ENCODE results near the gene WDR82. TPM values are rescaled to one million over a fixed set of nuclear protein-coding genes. Genes with fewer than 3 reads are reported as not detected.
A peak's percentile ranks its signal among the peaks of the same experiment; 100 is the strongest.

Gene WDR82
- total RNA-seq, 4 donors from 2014 or later: 66.4 to 76.4 (median 72.2) TPM

GRCh38 chr3:52242039-52242438, 36.4 kb downstream of the WDR82 start:
- DNase-seq: no peak
- Histone ChIP-seq H3K27ac (no peak overlapping the region), H3K4me3 (replicated peaks in 1 of 3) (no peak overlapping the region), H3K36me3 (no peaks in the 10 kb centered on the region), H3K4me1 (peaks cover 25 to 47% of the 10 kb centered on the region in 2 donors), H3K27me3 (no peaks in the 10 kb centered on the region), H3K9me3 (no peaks in the 10 kb centered on the region)
- TF ChIP-seq POLR2A (IDR thresholded peaks at IDR 0.05): no peak
- TF ChIP-seq CTCF (IDR thresholded peaks at IDR 0.05): no peak
- WGBS, 2 donors: 83 to 100% methylated on average over 1 of the region's 1 CpG
- intact Hi-C loops (cut with DNase I): no loop called here

GRCh38 chr3:52240886-52241370, 37.5 kb downstream of the WDR82 start:
- TF ChIP-seq CTCF (IDR thresholded peaks at IDR 0.05) (no peak), POLR2A (IDR thresholded peaks at IDR 0.05) (no peak)
- no peaks in the 10 kb centered on the region for H3K9me3 ChIP-seq
- 89 to 91% methylated on average over 4 of the region's 4 CpGs for WGBS, 2 donors
- H3K4me1 ChIP-seq: peaks cover 24 to 49% of the 10 kb centered on the region in 2 donors
- no peaks in the 10 kb centered on the region for H3K27me3 ChIP-seq
- H3K4me3 ChIP-seq (replicated peaks in 1 of 3): no peak overlapping the region
- peak overlapping the region in 1 of 3 donors; percentile 72 for H3K27ac ChIP-seq
- intact Hi-C loops (cut with DNase I): no loop called here
- no peaks in the 10 kb centered on the region for H3K36me3 ChIP-seq
- no peak for DNase-seq

- intact Hi-C loops (cut with DNase I): no loop called here
- Histone ChIP-seq H3K27me3 (no peaks in the 10 kb centered on the region), H3K27ac (peak overlapping the region in 2 of 3 donors; percentile 72 to 84), H3K4me1 (peaks cover 24 to 48% of the 10 kb centered on the region in 2 donors), H3K4me3 (replicated peaks in 1 of 3) (no peak overlapping the region), H3K36me3 (no peaks in the 10 kb centered on the region), H3K9me3 (no peaks in the 10 kb centered on the region)
- DNase-seq: peak in 1 of 2 donors; percentile 42
- TF ChIP-seq CTCF (IDR thresholded peaks at IDR 0.05) (no peak), POLR2A (IDR thresholded peaks at IDR 0.05) (no peak)
- WGBS, 2 donors: 94 to 100% methylated on average over 1 of the region's 1 CpG
Measured at GRCh38 chr3:52240059-52240885, 38.2 kb downstream of the WDR82 start.

- Histone ChIP-seq H3K27ac (peak within 1 kb of the TSS; percentile 72 to 90 (median 84)), H3K9me3 (no peaks in the 10 kb centered on the region), H3K36me3 (no peaks in the 10 kb centered on the region), H3K4me1 (peaks cover 24 to 37% of the 10 kb centered on the region in 2 donors), H3K4me3 (replicated peaks in 1 of 3) (peak within 1 kb of the TSS; percentile 86 to 97 (median 93)), H3K27me3 (no peaks in the 10 kb centered on the region)
- WGBS, 2 donors: 1% methylated on average over 15 to 24 of the region's 92 CpGs
- TF ChIP-seq POLR2A (IDR thresholded peaks at IDR 0.05) (peak in 1 of 2 donors; percentile 83), CTCF (IDR thresholded peaks at IDR 0.05) (peak in 5 of 6 experiments; percentile 9 to 45 (median 35))
- DNase-seq: peak; percentile 68 to 72
- intact Hi-C loops (cut with DNase I): loop anchor here (5.0 to 10.0 kb wide), 3 partner anchors 38 to 166 kb away; partner anchors contain the start of gene WDR82
Measured at GRCh38 chr3:52238761-52239701, 39.4 kb downstream of the WDR82 start, which contains the start of gene TWF2. TWF2 (minus strand) TSS chr3:52239158; CDS start chr3:52239016, 142 bp downstream.
